Uterus (tissue), 4 donors: Measurements from ENCODE around the gene SF3A2. TPM values are rescaled to one million over a fixed set of nuclear protein-coding genes. Genes with fewer than 3 reads are reported as not detected.

Experiments
- DNase-seq, 2 donors: peaks; one replicate each; pipeline ENCODE4 v3.0.0-alpha.2; 2019 to 2020
- H3K27ac ChIP-seq, 2 donors: fragments of 200-600 bp; sonication (generic); 1 replicate in 1 of 2; 2 replicates in 1 of 2; pipeline ENCODE4 v1.5.1; 2016 to 2018
- H3K27me3 ChIP-seq, 2 donors: fragments of 200-600 bp; sonication (generic); one replicate each; pipeline ENCODE4 v1.5.1; 2018 to 2019; ENCODE audit warnings: control low read depth in 1 of 2
- H3K36me3 ChIP-seq, 2 donors: fragments of 200-600 bp; sonication (generic); one replicate each; pipeline ENCODE4 v1.5.1; 2019; ENCODE audit warnings: control low read depth in 1 of 2
- H3K4me1 ChIP-seq, 2 donors: fragments of 200-600 bp; sonication (generic); one replicate each; pipeline ENCODE4 v1.5.1; 2018 to 2019; ENCODE audit warnings: control low read depth in 1 of 2
- H3K4me3 ChIP-seq, 2 donors: fragments of 200-600 bp; sonication (generic); 1 replicate in 1 of 2; 2 replicates in 1 of 2; pipeline ENCODE4 v1.5.1; 2018 to 2019; ENCODE audit warnings: mild to moderate bottlenecking in 1 of 2
- H3K9me3 ChIP-seq, 2 donors: fragments of 200-600 bp; sonication (generic); one replicate each; pipeline ENCODE4 v1.5.1; 2019; ENCODE audit warnings: control low read depth in 1 of 2
- CTCF ChIP-seq, 4 experiments: fragments of 200-600 bp in 2 of 4; fragments of 450-650 bp in 2 of 4; sonication (generic) in 2 of 4; IDR thresholded peaks; one replicate each; pipeline ENCODE4 v1.5.1; 2016 to 2019; ENCODE audit warnings: antibody characterized with exemption in 4 of 4, mild to moderate bottlenecking in 2 of 4, moderate library complexity in 1 of 4
- POLR2A ChIP-seq, 2 donors: fragments of 450-650 bp; IDR thresholded peaks; one replicate each; pipeline ENCODE4 v1.6.1; 2016; ENCODE audit warnings: antibody characterized with exemption in 2 of 2, mild to moderate bottlenecking in 1 of 2, moderate library complexity in 1 of 2
- intact Hi-C: fragments of 100-400 bp; cut with DNase I; formaldehyde crosslinking; loops from one replicate; pipeline ENCODE4 v1.15.1; 2023; ENCODE audit warnings: low total_unique reads
- microRNA counts, 2 donors: library from miRNA; unstranded; fragments of <30 nt; microRNA quantifications; one replicate each; lab custom pipeline; 2016 to 2017
- microRNA-seq: library from miRNA; unstranded; fragments of <30 nt; microRNA quantifications from one replicate; pipeline ENCODE4, GENCODE V29; 2016; ENCODE audit warnings: borderline microRNAs expressed, borderline replicate concordance
- small RNA-seq: library from RNA; depleted of rRNA; stranded (forward); fragments of <200 nt; gene quantifications from one replicate; pipeline ENCODE3, GENCODE V24; 2016
- total RNA-seq, 4 donors: library from RNA; depleted of rRNA in 3 of 4; stranded (reverse); fragments of >200 nt in 3 of 4; gene quantifications; one replicate each; pipeline versions ENCODE4 v1.1.0 to v1.2.4, GENCODE V29; 2014 to 2023
- donor health status: DM: yes; HTN: yes; CAD: no.

Gene SF3A2
- total RNA-seq, 4 donors from 2014 or later: 33.2 to 107 (median 50.6) TPM

DNA sequence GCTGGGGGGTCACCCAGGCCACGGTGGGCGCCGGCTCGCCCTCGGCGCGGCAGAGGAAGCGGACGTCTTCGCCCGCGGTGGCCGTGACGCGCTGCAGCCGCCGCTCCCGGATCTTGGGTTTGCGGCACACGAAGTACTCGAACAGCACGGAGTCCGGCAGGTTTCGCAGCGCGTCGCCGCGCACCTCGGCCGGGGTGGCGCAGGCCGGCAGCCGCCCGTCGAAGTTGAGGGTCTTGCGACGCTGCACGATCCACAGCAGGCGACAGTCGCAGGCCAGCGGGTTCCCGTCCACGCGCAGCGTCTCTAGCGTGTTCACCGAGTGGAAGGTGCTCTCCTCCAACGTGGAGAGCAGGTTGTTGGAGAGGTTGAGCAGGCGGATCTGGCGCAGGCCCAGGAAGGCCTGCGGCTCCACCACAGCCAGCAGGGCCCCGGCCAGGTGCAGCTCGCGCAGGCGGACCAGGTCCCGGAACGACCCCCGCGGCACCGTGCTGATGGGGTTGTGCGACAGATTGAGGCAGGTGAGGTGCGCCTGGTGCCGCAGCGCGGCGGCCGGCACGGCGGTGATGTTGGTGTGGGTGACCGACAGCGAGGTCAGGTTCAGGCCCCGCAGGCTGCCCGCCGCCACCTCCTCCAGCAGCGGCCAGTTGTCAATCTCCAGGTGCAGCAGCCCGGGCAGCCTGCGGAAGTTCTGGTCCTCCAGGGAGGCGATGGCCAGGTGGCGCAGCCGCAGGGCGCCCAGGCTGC, 54.0 kb downstream of the SF3A2 start:
- TF ChIP-seq CTCF (IDR thresholded peaks at IDR 0.05) (no peak), POLR2A (IDR thresholded peaks at IDR 0.05) (no peak)
- peaks cover 6 to 11% of the 10 kb centered on the region in 2 donors for H3K27me3 ChIP-seq
- no peaks in the 10 kb centered on the region for H3K36me3 ChIP-seq
- DNase-seq: no peak
- no peak overlapping the region for H3K4me3 ChIP-seq
- no peaks in the 10 kb centered on the region for H3K9me3 ChIP-seq
- intact Hi-C loops: no loop called here
- H3K4me1 ChIP-seq: peaks cover 0 to 30% of the 10 kb centered on the region in 2 donors
- no peak overlapping the region for H3K27ac ChIP-seq

GRCh38 chr19:2291185-2291751, 54.6 kb downstream of the SF3A2 start:
- no peak overlapping the region for H3K27ac ChIP-seq
- DNase-seq: no peak
- no peaks in the 10 kb centered on the region for H3K9me3 ChIP-seq
- no peak overlapping the region for H3K4me3 ChIP-seq
- intact Hi-C loops: no loop called here
- no peak for TF ChIP-seq CTCF (IDR thresholded peaks at IDR 0.05)
- no peak for TF ChIP-seq POLR2A (IDR thresholded peaks at IDR 0.05)
- H3K27me3 ChIP-seq: peaks cover 6 to 11% of the 10 kb centered on the region in 2 donors
- peaks cover 0 to 30% of the 10 kb centered on the region in 2 donors for H3K4me1 ChIP-seq
- no peaks in the 10 kb centered on the region for H3K36me3 ChIP-seq

DNA sequence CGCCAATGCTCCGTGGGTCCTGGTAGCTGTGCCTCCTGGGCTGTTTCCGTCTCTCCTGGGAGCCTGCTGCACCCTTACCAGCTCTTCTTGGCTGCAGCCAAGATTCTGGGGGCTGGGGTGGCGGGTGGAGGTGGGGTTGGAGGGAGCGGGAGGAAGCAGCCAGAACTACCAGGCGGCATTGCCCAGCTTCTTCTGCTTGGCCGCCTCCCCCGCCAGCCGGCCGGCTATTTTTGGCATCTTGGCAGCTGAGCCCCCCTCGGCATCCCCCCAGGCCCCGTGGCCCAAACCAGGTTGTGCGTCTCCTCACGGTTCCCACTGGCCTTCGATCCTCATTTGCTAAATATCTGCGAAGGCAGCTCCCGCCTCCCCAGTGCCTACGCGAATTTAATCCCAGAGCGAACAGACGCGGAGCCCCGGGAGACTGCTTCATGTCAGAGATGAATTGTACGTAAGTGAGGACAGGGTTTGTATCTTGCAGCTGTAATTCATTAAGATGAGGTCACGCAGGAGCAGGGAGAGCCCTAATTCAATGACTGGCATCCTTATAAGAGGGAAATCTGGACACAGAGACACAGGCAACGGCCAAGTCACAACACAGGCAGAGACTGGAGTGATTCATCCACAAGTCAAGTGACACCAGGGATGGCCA, 58.2 kb downstream of the SF3A2 start:
- H3K4me3 ChIP-seq: no peak overlapping the region
- peaks cover 0 to 7% of the 10 kb centered on the region in 2 donors for H3K27me3 ChIP-seq
- intact Hi-C loops: no loop called here
- peak; percentile 61 to 70 for DNase-seq
- TF ChIP-seq POLR2A (IDR thresholded peaks at IDR 0.05) (no peak), CTCF (IDR thresholded peaks at IDR 0.05) (no peak)
- peak overlapping the region; percentile 41 to 57 for H3K27ac ChIP-seq
- H3K36me3 ChIP-seq: no peaks in the 10 kb centered on the region
- peaks cover 0 to 30% of the 10 kb centered on the region in 2 donors for H3K4me1 ChIP-seq
- no peaks in the 10 kb centered on the region for H3K9me3 ChIP-seq

DNA sequence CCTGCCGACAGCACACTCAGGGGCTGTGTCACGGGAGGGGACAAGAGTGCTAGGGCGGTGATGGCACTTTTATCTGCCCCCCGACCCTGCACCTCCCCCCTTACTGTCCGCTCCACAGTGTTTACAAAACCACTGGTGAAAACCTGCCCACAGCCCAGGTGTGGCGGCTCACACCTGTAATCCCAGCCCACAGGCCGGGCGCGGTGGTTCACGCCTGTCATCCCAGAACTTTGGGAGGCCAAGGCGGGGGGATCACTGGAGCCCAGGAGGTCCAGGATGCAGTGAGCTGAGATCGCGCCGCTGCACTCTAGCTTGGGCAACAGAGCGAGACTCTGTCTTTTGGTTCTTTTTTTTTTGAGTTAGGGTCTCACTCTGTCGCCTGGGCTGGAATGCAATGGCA, 59.5 kb downstream of the SF3A2 start:
- TF ChIP-seq POLR2A (IDR thresholded peaks at IDR 0.05): no peak
- no peaks in the 10 kb centered on the region for H3K36me3 ChIP-seq
- intact Hi-C loops: no loop called here
- no peaks in the 10 kb centered on the region for H3K27me3 ChIP-seq
- no peak overlapping the region for H3K4me3 ChIP-seq
- peaks cover 0 to 22% of the 10 kb centered on the region in 2 donors for H3K4me1 ChIP-seq
- no peaks in the 10 kb centered on the region for H3K9me3 ChIP-seq
- H3K27ac ChIP-seq: no peak overlapping the region
- no peak for DNase-seq

MicroRNA genes within 50 kb of the gene (microRNA counts, 767-probe panel; counts per million panel counts)
- microRNA hsa-miR-1227 (lab: Ali Mortazavi, UCI): 0 counts per million in 2 donors

Small RNAs within 50 kb of the gene (microRNA-seq; reads per million reads assigned to microRNA genes)
- gene MIR1227 (not detected), gene MIR4321 (not detected)

Small RNAs within 50 kb of the gene (small RNA-seq; reads per million reads assigned to genes)
- gene MIR1227: not detected

Other genes starting within 250 kb of the SF3A2 start
- 100 to 1,000 TPM in 1 of 4 donors, 10 to 100 TPM in 3; 48.2 to 105 (median 61.8) TPM for gene BTBD2, start 221.1 kb upstream of the SF3A2 start, total RNA-seq
- 100 to 1,000 TPM in 2 of 4 donors, 10 to 100 TPM in 2; 34.6 to 155 (median 81.7) TPM for gene MKNK2, start 185.6 kb upstream of the SF3A2 start, total RNA-seq
- 10 to 100 TPM; 10.2 to 81.4 (median 20.7) TPM for gene MOB3A, start 140.5 kb upstream of the SF3A2 start, total RNA-seq
- 10 to 100 TPM in 1 of 4 donors, 1 to 10 TPM in 3; 1.5 to 86.1 (median 5.7) TPM for gene IZUMO4, start 139.9 kb upstream of the SF3A2 start, total RNA-seq
- 10 to 100 TPM; 33.8 to 97.5 (median 49.8) TPM for gene AP3D1, start 85.3 kb upstream of the SF3A2 start, total RNA-seq
- 10 to 100 TPM in 2 of 4 donors, 1 to 10 TPM in 2; 3.2 to 45.3 (median 10.0) TPM for gene DOT1L, start 72.9 kb upstream of the SF3A2 start, total RNA-seq
- gene PLEKHJ1, start 495 bp upstream of the SF3A2 start, total RNA-seq: 10 to 100 TPM in 3 of 4 donors, 1 to 10 TPM in 1; 5.9 to 56.7 (median 30.1) TPM
- gene AMH, start 12.5 kb downstream of the SF3A2 start, total RNA-seq: 1 to 10 TPM in 1 of 4 donors, under 1 TPM in 1, not detected in 2; 0.35 to 3.5 TPM
- gene JSRP1, start 19.6 kb downstream of the SF3A2 start, total RNA-seq: not detected
- under 1 TPM in 2 of 4 donors, not detected in 2; 0.26 to 0.40 TPM for gene PEAK3, start 45.4 kb downstream of the SF3A2 start, total RNA-seq
- gene LINGO3, start 71.3 kb downstream of the SF3A2 start, total RNA-seq: not detected
- 100 to 1,000 TPM in 3 of 4 donors, 10 to 100 TPM in 1; 51.8 to 186 (median 142) TPM for gene LSM7, start 91.8 kb downstream of the SF3A2 start, total RNA-seq
- 10 to 100 TPM; 14.3 to 58.5 (median 31.5) TPM for gene SPPL2B, start 91.9 kb downstream of the SF3A2 start, total RNA-seq
- under 1 TPM in 1 of 4 donors, not detected in 3; 0.69 TPM for gene TMPRSS9, start 123.4 kb downstream of the SF3A2 start, total RNA-seq
- gene TIMM13, start 190.8 kb downstream of the SF3A2 start, total RNA-seq: 10 to 100 TPM in 3 of 4 donors, 1 to 10 TPM in 1; 6.5 to 53.8 (median 31.9) TPM
- gene LMNB2, start 220.1 kb downstream of the SF3A2 start, total RNA-seq: 10 to 100 TPM; 10.3 to 75.7 (median 17.1) TPM
- gene GADD45B, start 239.3 kb downstream of the SF3A2 start, total RNA-seq: 10 to 100 TPM; 17.6 to 68.2 (median 38.0) TPM